AG04449 (cell line): ENCODE data around the gene SP2.

Experiments used
- CTCF ChIA-PET: fragments of 350-600 bp; formaldehyde crosslinking; extraction: SDS; loops from one replicate; lab custom pipeline; 2021; ENCODE audit warnings: antibody characterized with exemption; lab: Yijun Ruan, JAX
- POLR2A ChIA-PET: fragments of 400-600, 350-600 bp; formaldehyde crosslinking; extraction: SDS; loops from one replicate; lab custom pipeline; 2020; ENCODE audit warnings: antibody characterized with exemption, inconsistent platforms; lab: Yijun Ruan, JAX
- DNase-seq: peaks from one replicate; pipeline ENCODE4 v3.0.0-alpha.2; 2010; ENCODE audit warnings: low read depth, low spot score
- H3K4me3 ChIP-seq: 2 replicates; pipeline ENCODE4 v1.5.1; 2011; ENCODE audit warnings: low read depth, mild to moderate bottlenecking, control low read depth, low read length
- CTCF ChIP-seq: IDR thresholded peaks from one replicate; pipeline ENCODE4 v1.5.1; 2011; ENCODE audit warnings: mild to moderate bottlenecking, moderate library complexity, low read length, control low read depth, inconsistent platforms; ENCODE audit not compliant: insufficient read depth; ENCODE audit errors: missing control alignments

The SP2 gene

DNA sequence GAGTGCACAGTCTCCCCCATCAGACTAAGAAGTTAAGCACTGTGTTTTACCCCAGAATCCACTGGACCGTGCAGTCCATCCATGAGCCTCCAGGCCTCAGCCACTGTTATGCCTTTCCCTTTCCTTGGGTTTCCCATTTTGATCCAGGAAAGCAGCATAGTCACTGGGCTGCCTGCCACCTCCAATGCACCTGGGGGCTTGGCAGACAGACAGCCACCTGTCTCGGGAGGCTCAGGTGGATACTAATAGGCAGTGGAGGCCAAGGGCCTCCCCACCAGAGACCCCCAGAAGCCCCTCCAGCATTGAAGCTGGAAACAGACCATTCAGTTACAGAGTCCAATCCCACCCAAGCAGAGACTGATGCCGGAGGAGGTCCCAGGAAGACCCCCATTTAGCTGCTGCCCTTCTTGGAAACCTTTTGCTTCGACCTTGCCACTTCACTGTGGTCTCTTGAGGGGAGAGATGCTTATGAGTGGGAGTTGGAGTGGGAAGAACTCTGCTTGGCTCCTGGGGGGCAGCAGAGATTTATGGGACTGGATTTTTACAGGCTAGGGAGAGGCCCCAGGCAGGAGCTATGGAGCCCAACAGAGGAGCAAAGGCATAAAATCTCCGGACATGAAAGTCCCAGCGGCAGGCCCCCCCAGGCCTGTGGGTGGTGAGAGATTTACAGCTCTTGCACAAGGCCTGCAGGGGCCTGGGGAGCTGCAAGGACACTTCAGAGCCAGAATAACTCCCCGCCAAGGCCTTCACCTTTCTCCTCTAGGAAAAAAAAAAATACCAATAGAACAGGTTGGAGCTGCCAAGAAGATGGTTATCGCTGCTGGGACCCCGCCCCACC is 12.2 kb upstream of the SP2 start:
- no peak for DNase-seq
- CTCF ChIA-PET = interaction anchor here (0.7 to 18.8 kb wide), 7 partner anchors 9 to 134 kb away, joined by 3 to 1547 read pairs (median 6); partner anchors contain the start of genes CDK5RAP3, SCRN2, SP2 and SP6
- H3K4me3 ChIP-seq = no peak overlapping the region
- no peak for TF ChIP-seq CTCF
- POLR2A ChIA-PET = interaction anchor here (0.6 to 1.1 kb wide), 3 partner anchors 12 to 87 kb away, joined by 3 read pairs; partner anchors contain the start of genes CDK5RAP3, LRRC46 and MRPL10

GRCh38 chr17:47884427-47884740 is 11.7 kb upstream of the SP2 start:
- TF ChIP-seq CTCF = no peak
- CTCF ChIA-PET = interaction anchor here (0.7 to 18.8 kb wide), 8 partner anchors 9 to 134 kb away, joined by 3 to 1547 read pairs (median 6); partner anchors contain the start of genes CDK5RAP3, SCRN2, SP2 and SP6
- DNase-seq = no peak
- H3K4me3 ChIP-seq = no peak overlapping the region
- POLR2A ChIA-PET = interaction anchor here (0.6 to 1.1 kb wide), 3 partner anchors 11 to 87 kb away, joined by 3 read pairs; partner anchors contain the start of genes CDK5RAP3, LRRC46 and MRPL10

- no peak for TF ChIP-seq CTCF
- ChIA-PET POLR2A (interaction anchor here (0.9 kb wide), 1 partner anchor 86 kb away, joined by 3 read pairs; the partner anchor contains the start of gene CDK5RAP3), CTCF (interaction anchor here (1.2 to 18.8 kb wide), 7 partner anchors 9 to 85 kb away, joined by 4 to 1547 read pairs (median 6); partner anchors contain the start of genes CDK5RAP3, SCRN2, SP2 and SP6)
Observed at GRCh38 chr17:47884905-47885730, 10.9 kb upstream of the SP2 start.

GRCh38 chr17:47888293-47888692 is 7.7 kb upstream of the SP2 start:
- ChIA-PET POLR2A (interaction anchor here (0.7 kb wide), 1 partner anchor 17 kb away, joined by 3 read pairs; no protein-coding TSS in a partner anchor), CTCF (interaction anchor here (6.9 to 18.8 kb wide), 3 partner anchors 8 to 38 kb away, joined by 82 to 1547 read pairs (median 85); partner anchors contain the start of genes SCRN2 and SP6)
- TF ChIP-seq CTCF = no peak
- no peak for DNase-seq
- no peak overlapping the region for H3K4me3 ChIP-seq

More at GRCh38 chr17:47884905-47885730, 10.9 kb upstream of the SP2 start:
- no peak for DNase-seq
- H3K4me3 ChIP-seq = no peak overlapping the region

GRCh38 chr17:47889734-47890529 is 6.1 kb upstream of the SP2 start:
- ChIA-PET POLR2A (no interaction called here), CTCF (interaction anchor here (0.6 to 18.8 kb wide), 28 partner anchors 8 to 241 kb away, joined by 3 to 1547 read pairs (median 4); partner anchors contain the start of genes LRRC46, MRPL10, OSBPL7 and PNPO)
- no peak for DNase-seq
- no peak overlapping the region for H3K4me3 ChIP-seq
- peak; percentile 89 for TF ChIP-seq CTCF
